SK-N-MC (cell line): Measurements from ENCODE around the gene CLK2.

Source experiments
- DNase-seq: peaks from one replicate; pipeline ENCODE4 v3.0.0-alpha.2; 2011; ENCODE audit warnings: low read depth, low spot score
- H3K27ac ChIP-seq: fragments of 200-600 bp; sonication (generic); 2 replicates; pipeline ENCODE4 v1.5.1; 2016; ENCODE audit warnings: mixed run types
- H3K36me3 ChIP-seq: fragments of 200-600 bp; sonication (generic); 2 replicates; pipeline ENCODE4 v1.6.1; 2017; ENCODE audit warnings: antibody characterized with exemption, low read length, mixed read lengths; ENCODE audit not compliant: insufficient read depth
- H3K4me3 ChIP-seq: fragments of 200-600 bp; sonication (generic); 2 replicates; pipeline ENCODE4 v1.5.1; 2016
- H3K9ac ChIP-seq: fragments of 200-600 bp; sonication (generic); 2 replicates; pipeline ENCODE4 v1.8.0; 2017; ENCODE audit warnings: mixed run types, mixed read lengths; ENCODE audit not compliant: insufficient read length
- H3K9me3 ChIP-seq: fragments of 200-600 bp; sonication (generic); 2 replicates; pipeline ENCODE4 v1.6.1; 2017; ENCODE audit warnings: low read depth, mild to moderate bottlenecking, antibody characterized with exemption, low read length, moderate library complexity, mixed read lengths
- EZH2 ChIP-seq: fragments of 200-600 bp; sonication (generic); IDR thresholded peaks from one replicate; pipeline ENCODE4 v1.6.1; 2017; ENCODE audit warnings: antibody characterized with exemption
- FOXP2 ChIP-seq: optimal IDR thresholded peaks from 2 replicates; pipeline ENCODE3; 2011; ENCODE audit warnings: mild to moderate bottlenecking, moderate library complexity; ENCODE audit not compliant: insufficient read depth; ENCODE audit errors: extremely low read length, control extremely low read depth
- POLR2AphosphoS5 ChIP-seq: IDR thresholded peaks from 2 replicates; pipeline ENCODE4 v1.6.1; 2012; ENCODE audit warnings: mild to moderate bottlenecking, low read depth, low read length, borderline replicate concordance

CLK2 gene

DNA sequence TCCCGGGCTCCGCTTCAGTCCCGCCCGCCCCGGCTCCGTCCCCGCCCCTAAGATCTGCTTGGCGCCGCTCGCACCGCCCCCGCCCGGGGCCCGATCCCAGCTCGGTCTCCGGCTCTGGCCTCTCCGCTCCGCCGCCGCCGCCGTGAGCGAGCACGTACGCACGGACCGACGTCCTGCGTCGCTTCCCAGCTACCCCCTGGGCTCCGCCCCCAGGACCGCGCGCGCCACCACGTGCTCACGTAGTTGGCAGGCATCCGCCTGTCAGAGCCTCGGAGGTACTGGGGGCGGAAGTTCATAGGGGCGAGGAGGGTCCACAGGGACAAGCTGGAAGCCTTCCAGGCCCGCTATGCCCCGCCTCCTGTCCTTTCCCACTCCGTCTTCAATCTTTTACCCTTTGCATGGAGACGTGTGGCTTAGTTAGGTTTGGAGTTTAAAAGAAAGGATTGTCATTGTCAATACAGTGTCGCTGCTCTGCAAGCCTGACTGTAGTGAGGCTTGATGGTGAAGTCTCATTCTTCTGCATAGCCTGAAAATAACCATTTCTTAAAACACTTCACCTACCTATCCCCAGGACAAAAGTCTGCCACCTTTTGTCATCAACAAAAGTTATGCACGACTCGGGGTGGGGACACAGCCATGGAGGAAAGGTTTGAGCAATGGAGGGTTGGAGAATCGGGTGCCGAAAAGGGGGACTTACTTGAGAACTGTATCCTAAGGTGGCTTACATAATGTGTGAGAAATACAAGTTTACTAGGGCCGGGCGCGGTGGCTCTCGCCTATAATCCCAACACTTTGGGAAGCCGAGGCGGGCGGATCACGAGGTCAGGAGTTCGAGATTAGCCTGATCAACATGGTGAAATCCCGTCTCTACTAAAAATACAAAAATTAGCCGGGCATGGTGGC is at the start of gene CLK2:
CLK2 (minus strand) TSS at position 162 of the 903 bp plus-strand sequence. CDS start 2,527 bp downstream, outside the sequence.
- peak; percentile 60 for TF ChIP-seq FOXP2
- TF ChIP-seq POLR2AphosphoS5, result peak; percentile 88
- TF ChIP-seq EZH2, result no peak
- no peaks in the 10 kb centered on the region for H3K9me3 ChIP-seq
- peak within 1 kb of the TSS; percentile 84 for H3K27ac ChIP-seq
- peaks cover 29% of the 10 kb centered on the region for H3K36me3 ChIP-seq
- peak within 1 kb of the TSS; percentile 98 for H3K4me3 ChIP-seq
- peak; percentile 57 for DNase-seq
- H3K9ac ChIP-seq, result peak within 1 kb of the TSS; percentile 92

GRCh38 chr1:155322571-155322952 is 49.3 kb upstream of the CLK2 start:
- DNase-seq, result no peak
- H3K27ac ChIP-seq, result no peak overlapping the region
- TF ChIP-seq FOXP2 (no peak), EZH2 (no peak), POLR2AphosphoS5 (no peak)
- peaks cover 15% of the 10 kb centered on the region for H3K36me3 ChIP-seq
- H3K9ac ChIP-seq, result no peak overlapping the region
- H3K9me3 ChIP-seq, result no peaks in the 10 kb centered on the region
- H3K4me3 ChIP-seq, result peak overlapping the region; percentile 84

- H3K4me3 ChIP-seq, result peak overlapping the region; percentile 84
- no peak for TF ChIP-seq POLR2AphosphoS5
- TF ChIP-seq FOXP2, result no peak
- TF ChIP-seq EZH2, result no peak
- DNase-seq, result no peak
- no peaks in the 10 kb centered on the region for H3K9me3 ChIP-seq
- peaks cover 21% of the 10 kb centered on the region for H3K36me3 ChIP-seq
- no peak overlapping the region for H3K27ac ChIP-seq
- H3K9ac ChIP-seq, result no peak overlapping the region
Observed at GRCh38 chr1:155321639-155322503, 48.6 kb upstream of the CLK2 start.

DNA sequence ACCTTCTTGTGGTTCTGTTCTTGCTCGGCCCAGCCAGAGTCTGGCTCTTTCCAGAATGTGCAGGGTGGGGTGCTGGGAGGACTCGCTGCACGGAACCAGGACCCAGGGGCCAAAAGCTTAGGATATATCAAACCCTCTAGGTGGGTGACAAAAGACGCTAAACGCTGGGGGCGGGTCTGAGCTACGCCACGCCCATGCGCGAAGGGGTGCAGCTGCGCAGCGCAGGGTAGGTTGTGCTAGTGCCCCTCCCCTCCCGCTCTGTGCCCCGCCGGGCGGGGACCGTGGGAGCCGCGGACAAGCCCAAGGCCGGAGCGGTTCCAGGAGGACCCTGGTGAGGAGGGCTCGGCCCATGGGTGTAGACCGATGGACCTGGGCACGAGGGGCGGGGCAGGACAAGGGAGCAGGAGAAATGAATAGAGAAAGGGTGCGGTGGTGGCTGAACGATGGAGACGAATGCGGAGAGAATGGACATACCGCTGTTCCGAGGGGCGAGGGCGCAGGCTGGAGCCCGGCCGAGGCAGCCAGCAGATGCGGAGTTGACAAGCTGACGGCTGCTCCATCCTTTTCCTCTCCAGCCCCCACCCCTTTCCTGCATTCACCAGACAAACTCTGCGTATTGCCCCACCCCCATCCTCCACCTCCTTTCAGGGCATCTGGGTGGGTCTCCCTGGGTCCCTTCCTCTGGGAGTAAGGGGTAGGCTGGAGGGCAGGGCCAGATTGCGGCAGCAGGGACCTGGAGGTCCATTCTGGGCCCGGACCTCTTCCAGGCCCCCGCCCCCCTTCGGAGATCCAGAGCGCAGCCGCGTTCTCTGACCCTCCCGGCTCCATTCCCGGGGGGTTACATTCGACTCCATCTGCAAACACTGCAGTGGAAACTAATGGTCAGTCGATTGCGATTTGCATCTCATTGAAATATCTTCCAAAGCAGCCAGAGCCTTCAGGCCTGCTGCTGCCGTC is 47.6 kb upstream of the CLK2 start, which contains the start of gene RUSC1:
RUSC1 (plus strand) TSS at position 234 of the 957 bp plus-strand sequence. CDS start 880 bp downstream, outside the sequence.
- TF ChIP-seq POLR2AphosphoS5, result peak; percentile 90
- TF ChIP-seq FOXP2, result no peak
- no peak for TF ChIP-seq EZH2
- H3K36me3 ChIP-seq, result peaks cover 22% of the 10 kb centered on the region
- peak within 1 kb of the TSS; percentile 79 for H3K4me3 ChIP-seq
- no peaks in the 10 kb centered on the region for H3K9me3 ChIP-seq
- no peak for DNase-seq
- peak within 1 kb of the TSS; percentile 50 for H3K9ac ChIP-seq
- peak within 1 kb of the TSS; percentile 84 for H3K27ac ChIP-seq

- peak overlapping the region; percentile 50 for H3K9ac ChIP-seq
- H3K36me3 ChIP-seq, result peaks cover 22% of the 10 kb centered on the region
- TF ChIP-seq EZH2 (no peak), POLR2AphosphoS5 (no peak), FOXP2 (no peak)
- peak overlapping the region; percentile 84 for H3K27ac ChIP-seq
- H3K9me3 ChIP-seq, result no peaks in the 10 kb centered on the region
- DNase-seq, result no peak
- H3K4me3 ChIP-seq, result peak overlapping the region; percentile 79
Observed at GRCh38 chr1:155320252-155320651, 46.9 kb upstream of the CLK2 start.

- H3K27ac ChIP-seq, result peak overlapping the region; percentile 84
- TF ChIP-seq POLR2AphosphoS5 (no peak; the same call in 1 of the 2 replicates), FOXP2 (no peak), EZH2 (no peak)
- peaks cover 28% of the 10 kb centered on the region for H3K36me3 ChIP-seq
- no peaks in the 10 kb centered on the region for H3K9me3 ChIP-seq
- no peak for DNase-seq
- H3K9ac ChIP-seq, result no peak overlapping the region
- H3K4me3 ChIP-seq, result no peak overlapping the region
Observed at GRCh38 chr1:155319536-155319935, 46.2 kb upstream of the CLK2 start.

DNA sequence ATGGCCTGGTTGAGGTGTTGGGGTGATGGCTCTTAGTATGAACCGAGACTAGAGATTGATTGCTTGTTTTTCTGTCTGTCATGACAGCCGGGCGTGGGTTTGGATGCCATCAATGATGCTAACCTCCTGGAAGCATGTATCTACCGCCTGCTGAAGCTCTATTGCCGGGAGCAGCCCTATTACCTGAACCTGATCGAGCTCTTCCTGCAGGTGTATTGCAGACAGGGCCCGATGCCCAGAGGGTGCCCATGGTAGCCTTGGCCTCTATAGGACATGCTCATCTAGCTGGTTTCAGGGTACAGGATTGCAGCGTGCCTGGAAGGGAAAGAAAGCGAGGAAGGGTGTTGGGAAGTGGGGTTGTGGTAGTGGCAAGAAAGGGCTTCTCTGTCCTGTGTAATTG is 44.8 kb upstream of the CLK2 start:
- Histone ChIP-seq H3K36me3 (peaks cover 38% of the 10 kb centered on the region), H3K4me3 (no peak overlapping the region), H3K9me3 (no peaks in the 10 kb centered on the region), H3K27ac (peak overlapping the region; percentile 61; the same call in 1 of the 2 replicates), H3K9ac (no peak overlapping the region)
- 0 out of 2 replicates have a peak, but pooled peaks have one; percentile 4 for TF ChIP-seq POLR2AphosphoS5
- no peak for TF ChIP-seq EZH2
- no peak for DNase-seq

DNA sequence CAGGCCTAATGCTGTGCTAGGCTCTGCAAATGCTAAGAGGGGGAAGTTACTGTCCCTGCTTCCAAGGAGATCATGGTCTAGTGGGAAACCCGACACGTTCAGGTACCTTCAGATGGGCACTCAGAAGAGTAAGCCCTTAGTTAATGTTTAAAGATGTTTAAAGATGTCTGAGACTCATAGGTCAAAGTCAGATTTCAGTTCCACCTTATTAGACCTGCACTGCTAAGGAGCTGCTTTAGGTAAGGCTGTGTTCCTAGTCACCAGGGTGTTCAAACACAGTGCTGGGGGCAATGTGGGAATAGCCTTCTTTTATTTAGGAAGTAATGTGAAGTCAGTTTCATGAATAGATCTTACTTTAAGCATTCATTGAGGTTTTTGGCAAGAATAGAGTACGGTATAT is 43.6 kb upstream of the CLK2 start:
- peaks cover 47% of the 10 kb centered on the region for H3K36me3 ChIP-seq
- no peak overlapping the region for H3K9ac ChIP-seq
- no peak for DNase-seq
- no peak for TF ChIP-seq EZH2
- TF ChIP-seq POLR2AphosphoS5, result no peak; the same call in 1 of the 2 replicates
- no peak for TF ChIP-seq FOXP2
- H3K27ac ChIP-seq, result peak overlapping the region; percentile 26; the same call in 1 of the 2 replicates
- no peak overlapping the region for H3K4me3 ChIP-seq
- H3K9me3 ChIP-seq, result no peaks in the 10 kb centered on the region
